ENCODE data around the gene MLX.

MLX gene, protein sequence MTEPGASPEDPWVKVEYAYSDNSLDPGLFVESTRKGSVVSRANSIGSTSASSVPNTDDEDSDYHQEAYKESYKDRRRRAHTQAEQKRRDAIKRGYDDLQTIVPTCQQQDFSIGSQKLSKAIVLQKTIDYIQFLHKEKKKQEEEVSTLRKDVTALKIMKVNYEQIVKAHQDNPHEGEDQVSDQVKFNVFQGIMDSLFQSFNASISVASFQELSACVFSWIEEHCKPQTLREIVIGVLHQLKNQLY

DNA sequence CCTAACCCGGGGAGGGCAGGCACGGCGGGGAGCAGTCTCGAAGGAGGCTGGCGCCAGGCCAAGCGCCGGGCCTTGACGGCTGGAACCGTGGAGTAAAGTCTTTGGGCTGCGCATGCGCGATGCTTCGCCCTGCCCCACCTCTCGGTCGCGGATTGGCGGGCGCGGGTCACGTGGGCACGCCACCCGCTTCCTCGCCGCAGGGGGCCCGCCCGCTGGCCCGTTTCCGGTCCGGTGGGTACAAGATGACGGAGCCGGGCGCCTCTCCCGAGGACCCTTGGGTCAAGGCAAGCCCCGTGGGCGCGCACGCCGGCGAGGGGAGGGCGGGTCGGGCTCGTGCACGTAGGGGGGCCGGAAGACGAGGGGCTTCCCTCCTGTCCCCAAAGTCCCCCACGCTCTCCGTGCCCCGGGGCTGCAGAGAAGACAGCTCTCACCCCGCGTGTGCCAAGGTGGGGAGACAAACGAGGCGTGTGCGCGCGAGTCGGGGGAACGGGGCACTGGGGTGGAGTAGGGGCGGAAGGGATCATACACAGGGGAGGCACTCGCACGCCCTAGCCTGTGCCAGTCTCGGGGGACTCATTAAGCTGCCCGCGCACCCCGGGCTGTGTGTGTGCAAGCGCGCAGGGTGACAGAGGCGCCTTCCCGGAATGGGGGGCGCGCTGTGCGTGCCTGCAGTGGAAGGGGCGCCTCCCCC is at the start of gene MLX:
Gene MLX, plus strand, starts transcription at position 218 of the 691 bp plus-strand sequence. Its CDS starts 25 bp downstream, at position 243.
- DNase-seq = peak; percentile 15

DNA sequence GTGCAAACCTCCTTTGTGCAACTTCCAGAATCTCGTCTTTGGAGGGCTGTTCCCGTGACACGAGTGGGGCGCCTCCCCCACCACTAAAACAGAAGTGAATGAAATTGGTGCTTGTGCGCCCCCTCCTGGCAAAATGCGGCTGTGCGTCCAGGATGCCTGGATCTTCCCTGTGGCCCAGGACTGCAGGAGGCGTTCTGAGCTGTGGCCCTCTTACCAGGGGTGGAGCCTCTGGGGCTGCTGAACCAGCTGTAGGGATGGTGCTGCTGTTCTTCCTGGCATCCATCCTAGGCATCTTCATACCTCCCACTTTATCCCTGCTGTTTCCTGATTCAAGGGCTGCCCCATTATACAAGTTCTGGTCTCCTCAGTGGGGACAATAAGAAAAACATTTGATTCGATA is 49.4 kb upstream of the MLX start:
- DNase-seq = peak; percentile 13

DNA sequence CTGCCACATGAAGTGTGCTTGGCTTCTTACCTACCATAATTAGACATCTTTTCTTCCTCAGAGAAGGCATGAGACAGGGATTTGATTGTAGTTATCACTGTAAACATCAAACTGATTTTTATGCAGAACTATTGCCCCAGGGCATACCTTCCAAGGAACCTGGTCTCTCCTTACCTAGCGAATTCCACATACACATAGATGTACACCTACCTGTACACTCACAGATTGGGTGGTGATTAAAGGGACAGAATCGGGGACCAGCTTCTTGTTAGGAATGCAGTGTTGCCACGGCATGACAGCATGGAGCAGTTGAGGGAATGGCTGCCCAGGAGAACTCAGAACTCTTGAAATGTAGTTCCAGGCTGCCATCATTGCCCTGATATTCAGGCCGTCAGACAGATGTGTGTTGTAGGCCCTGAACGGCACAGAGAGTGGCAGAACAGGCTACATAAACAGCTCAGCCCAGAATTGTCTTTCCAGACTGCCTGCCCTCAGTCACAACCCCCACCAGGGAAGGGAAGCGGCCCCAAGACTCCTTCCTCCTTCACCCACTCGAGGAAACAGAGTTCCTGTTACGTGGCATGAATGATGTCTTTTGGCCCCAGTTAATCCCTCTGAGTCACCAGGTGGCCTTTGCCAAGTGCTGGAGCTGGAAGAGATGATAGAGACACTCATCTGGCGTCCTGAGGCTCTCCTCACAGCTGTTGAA is 48.7 kb upstream of the MLX start:
- DNase-seq = peak; percentile 61

DNA sequence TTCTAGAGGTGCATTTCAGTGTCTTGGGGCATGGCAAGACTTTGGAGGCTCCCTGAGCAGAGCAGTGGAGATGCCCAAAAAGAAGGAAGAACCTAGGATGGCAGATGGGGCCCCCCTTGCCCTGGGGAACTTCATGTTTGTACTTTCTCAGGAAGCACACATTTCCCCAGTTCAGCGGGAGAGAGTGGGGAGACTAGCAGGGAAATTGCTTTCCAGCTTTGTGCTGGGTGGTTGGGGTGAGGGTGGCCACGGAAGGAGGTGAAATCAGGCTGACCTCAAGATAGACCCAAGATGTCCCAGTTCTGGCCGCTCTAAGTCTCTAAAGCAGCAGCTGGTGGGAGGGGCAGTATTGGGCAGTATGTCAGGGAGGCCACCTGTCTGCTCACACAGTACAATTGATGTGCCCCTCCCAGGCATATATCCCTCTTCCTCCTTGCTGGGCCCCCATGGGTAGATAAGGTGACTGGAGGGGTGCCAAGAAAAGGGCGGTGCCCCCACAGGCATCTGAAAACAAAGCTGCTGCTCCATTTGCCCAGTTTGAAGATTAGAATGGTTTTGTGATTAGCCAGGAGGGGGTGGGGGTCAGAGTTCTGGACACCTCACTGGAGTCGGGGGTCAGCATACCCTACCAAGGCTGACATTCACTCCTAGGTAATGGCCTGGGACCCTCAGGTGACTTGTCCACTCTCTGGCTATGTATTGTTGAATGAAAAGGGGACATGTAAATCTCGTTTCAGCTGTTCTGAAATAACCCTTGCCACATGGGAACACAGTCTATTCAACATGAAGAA is 48.0 kb upstream of the MLX start:
- peak; percentile 46 for DNase-seq

DNA sequence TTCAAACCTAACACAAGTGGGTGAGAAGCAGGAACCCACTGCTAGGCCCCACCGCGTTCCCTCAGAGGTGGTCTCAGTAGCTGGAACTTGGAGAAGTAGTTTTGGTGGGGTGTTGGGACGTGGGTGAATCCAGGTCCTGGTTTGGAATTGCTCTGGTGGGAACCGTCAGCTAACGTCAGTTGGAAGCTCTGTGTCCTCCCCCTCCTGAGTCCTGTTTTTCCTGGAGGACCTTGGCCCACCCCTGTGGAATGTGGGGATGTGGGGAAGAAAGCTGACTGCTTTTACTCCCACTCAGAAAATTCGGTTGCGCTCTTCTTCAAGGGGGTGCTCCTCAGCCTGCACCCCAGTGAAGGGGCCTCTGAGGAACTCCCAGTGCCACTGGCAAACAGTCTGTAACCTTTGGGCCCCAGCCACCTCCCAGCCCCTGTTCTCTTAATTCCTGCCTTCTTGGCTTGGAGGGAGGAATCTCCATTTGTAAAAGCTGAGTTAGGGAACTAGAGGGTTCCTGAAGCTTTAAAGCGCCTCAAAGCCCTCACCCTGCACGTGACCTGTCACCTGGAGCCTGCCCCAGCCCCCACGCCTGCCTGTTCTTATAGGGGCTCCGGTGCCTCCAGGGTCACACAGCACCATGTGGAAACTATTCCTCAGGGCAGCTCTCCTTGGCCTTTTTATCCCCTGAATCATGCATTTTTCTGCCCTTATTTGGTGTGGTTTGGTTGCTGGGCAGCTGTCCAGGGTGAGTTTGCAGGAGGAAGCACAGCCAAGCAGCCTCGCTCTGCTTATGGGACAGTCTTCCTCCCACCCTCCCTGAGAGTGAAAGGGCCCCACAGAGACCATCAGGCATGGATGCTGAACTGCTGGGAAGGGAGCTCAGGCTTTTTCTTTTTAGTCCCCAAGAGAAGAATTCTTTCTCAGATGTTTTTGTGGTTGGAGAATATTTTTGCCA is 47.1 kb upstream of the MLX start:
- DNase-seq = no peak

DNA sequence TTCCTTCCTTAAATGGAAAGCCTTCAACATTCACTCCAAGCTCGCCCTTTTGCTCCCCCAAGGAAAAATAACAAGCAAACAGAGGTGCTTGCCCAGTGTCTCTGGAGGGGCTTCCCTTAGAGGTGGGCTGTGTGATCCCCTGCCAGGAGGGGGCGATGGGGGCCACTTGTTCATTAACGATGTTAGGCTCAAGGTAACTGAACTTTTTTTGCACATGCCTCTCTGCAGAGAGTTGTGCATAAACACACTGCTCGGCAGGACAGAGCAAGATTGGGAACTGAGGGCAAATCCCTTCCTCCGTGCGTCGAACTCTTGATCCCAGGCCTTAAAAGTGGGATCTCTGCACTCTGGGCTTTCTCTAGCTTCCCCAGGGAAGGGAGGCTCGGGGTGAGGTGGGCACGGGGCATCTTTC is 46.4 kb upstream of the MLX start:
- no peak for DNase-seq

DNA sequence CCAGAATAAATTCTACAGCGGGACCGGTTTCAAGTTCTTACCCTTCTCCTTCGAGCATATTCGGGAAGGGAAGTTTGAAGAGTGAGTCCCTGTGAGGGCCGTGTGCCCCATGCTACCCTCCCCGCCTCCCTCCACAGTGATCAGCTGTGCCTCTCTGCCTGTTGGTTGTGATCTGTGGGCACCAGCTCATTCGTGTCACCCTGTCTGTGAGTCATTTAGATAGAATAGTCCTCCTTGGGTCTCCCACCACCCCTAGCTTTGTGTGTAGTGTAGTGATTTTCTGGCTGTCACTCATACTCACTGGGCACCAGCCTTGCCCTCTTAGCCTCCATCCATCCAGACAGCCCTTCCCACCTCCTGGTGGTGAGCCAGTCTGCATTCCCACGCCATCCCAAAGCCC is 45.9 kb upstream of the MLX start:
- DNase-seq = no peak

DNA sequence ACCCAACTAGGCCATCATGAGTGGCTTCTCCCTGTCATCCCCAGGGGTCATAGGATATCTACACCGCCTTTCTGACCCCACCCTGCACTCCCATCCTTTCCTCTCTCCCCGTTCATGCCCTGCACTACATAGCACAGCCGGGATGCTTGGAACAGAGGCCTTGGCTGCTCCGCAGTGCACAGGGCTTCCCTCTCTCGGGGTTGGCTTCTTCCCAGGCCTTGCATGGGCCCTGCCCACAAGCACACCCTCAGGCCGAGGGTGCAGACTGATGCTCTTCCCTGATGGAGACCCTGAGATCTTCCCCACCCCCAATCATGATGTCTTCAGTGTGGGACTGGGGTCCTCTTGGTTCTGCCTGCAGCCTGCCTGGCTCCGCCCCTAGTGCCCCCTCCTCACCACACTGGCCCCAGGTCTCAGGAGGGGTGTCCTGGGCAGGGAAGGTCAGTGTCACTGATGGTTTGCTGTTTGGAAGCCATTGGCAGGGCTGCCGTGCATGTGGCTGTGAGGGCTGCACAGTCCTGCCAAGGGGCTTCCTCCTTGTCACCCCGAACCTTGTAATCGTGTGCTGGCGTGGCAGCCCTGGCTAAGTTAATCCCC is 45.1 kb upstream of the MLX start:
- DNase-seq = no peak

DNA sequence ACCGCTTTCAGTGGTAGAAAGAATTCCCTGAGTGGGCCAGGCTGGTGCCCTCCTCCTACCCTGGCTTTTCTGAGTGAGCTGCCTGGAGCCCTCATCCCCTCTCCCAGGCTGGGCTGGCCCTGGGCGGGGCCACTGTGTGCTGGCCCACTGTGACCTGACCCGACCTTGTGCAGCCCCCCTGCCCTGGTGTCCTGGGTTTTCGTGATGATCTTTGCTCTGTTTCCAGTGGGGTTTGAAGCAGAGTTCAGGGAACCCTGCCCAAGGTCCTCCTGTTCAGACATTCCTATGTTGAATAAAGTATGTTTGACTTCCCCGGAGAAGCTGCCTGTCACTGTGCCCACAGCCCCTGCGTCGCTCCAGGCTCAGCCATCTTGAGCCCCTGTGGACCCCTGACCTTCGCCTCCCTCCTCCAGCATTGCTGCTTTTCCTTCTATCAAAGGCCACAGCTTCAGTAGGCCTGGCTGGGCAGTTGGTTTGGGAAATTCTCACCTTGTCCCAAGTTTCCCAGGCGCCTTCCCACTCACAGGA is 44.6 kb upstream of the MLX start:
- DNase-seq = no peak

DNA sequence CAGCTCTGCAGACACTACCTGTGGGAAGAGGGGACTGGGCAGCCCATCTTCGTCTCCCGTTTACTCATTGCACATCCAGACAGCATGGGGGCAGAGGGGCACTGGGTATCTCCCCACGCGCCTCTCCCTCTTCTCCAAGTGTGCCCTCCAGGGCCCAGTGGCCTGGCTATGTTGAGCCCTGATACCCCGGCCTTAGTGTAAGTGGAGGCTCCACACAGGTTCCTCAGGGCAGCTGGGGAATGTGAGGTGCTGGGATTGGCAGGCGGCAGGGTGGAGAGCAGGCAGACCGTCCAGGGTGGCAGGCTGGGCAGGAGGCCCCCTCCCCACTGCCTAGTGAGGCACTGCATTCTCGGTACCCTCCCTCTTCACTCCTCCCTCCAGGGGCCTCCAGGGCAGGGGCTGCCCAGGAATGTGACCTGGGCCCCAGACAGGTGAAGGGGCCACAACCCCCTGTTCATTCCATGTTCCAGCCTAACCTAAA is 44.1 kb upstream of the MLX start:
- no peak for DNase-seq

DNA sequence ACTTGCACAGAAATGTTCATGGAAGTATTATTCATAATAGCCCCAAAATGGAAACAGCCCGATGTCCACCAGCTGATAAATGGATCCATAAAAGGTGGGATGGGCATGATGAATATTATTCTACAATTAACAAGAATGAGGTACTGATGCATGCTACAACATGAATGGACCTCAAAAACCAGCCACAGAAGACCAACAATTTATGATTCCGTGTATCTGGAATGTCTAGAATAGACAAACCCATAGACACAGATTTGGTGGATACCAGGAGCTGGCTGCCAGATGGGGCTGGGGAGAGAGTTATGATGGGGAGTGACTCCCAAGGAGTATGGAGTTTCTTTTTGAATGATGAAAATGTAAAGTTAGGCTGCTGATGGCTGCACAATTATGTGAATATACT is 41.7 kb upstream of the MLX start:
- no peak for DNase-seq

DNA sequence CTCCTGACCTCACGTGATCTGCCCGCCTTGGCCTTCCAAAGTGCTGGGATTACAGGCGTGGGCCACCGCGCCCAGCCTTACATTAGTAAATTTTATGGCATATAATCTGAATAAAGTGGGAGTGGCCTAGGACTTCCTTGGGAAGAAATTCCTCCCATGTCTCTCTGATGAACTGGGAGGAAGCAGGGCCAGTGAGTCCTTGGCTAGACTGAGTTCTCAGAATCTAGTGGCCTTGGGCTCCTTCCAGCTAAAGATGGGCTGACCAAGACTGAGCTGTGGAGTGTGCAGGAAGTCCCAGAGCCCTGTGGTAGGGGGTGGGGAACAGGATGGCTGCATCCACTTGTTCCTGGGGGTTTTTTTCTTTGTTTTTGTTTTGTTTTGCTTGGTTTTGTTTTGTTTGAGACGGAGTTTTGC is 40.9 kb upstream of the MLX start:
- DNase-seq = no peak

DNA sequence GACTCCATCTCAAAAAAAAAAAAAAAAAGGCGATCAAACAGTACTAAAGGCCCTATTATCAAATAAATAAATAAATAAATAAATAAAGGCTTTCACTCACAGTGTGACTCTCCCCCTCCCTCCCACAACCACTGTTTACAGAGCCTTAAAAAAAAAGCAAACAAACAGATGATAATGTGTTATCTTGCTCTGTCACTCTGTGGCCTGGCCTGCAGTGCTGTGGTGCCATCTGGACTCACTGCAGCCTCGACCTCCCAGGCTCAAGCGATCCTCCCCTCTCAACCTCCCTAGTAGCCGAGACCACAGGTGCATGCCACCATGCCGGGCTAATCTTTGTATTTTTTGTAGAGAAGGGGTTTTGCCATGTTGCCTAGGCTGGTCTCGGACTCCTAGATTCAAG is 39.0 kb upstream of the MLX start:
- no peak for DNase-seq

DNA sequence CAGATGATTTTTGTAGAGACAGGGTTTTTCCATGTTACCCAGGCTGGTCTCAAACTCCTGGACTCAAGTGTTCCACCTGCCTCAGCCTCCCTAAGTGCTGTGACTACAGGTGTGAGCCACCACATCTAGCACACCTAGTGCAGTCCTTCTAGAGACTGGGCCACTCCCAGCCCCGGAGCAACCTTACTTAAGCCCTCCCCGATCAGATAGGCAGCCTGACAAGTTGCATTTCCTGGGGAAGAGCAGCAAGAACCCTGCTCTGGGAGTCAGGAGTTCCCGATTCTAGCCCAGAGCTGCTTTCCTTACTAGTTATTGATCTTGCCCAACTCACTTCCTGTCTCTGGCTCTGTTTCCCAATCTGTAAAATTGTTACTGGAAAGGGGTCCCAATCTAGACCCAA is 37.8 kb upstream of the MLX start:
- DNase-seq = no peak

DNA sequence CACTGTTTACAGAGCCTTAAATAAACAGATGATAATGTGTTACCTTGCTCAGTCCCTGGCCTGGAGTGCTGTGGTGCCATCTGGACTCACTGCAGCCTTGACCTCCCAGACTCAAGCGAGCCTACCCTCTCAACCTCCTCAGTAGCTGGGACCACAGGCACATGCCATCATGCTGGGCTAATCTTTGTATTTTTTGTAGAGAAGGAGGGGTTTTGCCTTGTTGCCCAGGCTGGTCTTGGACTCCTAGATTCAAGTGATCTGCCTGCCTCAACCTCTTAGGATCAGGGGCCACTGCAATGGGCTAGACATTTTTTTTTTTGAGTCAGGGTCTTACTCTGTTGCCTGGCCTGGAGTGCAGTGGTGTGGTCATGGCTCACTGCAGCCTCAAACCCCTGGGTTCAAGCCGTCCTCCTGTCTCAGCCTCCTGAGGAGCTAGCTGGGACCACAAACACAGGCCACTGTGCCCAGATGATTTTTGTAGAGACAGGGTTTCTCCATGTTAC is 35.9 kb upstream of the MLX start:
- no peak for DNase-seq

DNA sequence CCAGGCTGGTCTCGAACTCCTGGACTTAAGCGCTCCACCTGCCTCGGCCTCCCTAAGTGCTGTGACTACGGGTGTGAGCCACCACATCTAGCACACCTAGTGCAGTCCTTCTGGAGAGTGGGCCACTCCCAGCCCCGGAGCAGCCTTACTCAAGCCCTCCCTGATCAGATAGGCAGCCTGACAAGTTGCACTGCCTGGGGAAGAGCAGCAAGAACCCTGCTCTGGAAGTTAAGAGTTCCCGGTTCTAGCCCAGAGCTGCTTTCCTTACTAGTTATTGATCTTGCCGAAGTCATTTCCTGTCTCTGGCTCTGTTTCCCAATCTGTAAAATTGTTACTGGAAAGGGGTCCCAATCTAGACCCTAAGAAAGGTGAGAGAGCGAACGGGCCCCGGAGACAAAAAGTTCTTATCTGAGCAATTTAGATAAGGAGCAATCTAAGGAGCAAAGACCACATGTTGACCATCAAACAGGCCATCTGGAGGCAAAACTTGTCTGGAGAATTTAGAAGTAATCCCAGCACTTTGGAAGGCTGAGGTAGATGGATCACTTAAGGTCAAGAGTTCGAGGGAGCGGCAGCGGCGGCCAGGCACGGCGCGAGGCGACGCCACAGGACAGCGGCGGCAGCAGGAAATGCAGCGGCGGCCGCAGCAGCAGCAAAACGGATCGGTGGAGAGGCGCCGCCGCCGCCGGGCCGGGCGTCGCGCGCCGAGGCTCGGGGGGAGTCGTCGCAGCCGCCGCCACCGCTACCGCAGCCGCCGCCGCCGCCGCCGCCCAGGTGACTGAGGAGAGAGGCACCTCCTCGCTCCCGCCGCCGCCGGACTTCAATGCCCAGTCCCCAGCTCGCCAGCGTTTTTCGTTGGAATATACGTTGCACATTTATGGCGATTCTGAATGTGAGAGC is 35.2 kb upstream of the MLX start:
- no peak for DNase-seq

DNA sequence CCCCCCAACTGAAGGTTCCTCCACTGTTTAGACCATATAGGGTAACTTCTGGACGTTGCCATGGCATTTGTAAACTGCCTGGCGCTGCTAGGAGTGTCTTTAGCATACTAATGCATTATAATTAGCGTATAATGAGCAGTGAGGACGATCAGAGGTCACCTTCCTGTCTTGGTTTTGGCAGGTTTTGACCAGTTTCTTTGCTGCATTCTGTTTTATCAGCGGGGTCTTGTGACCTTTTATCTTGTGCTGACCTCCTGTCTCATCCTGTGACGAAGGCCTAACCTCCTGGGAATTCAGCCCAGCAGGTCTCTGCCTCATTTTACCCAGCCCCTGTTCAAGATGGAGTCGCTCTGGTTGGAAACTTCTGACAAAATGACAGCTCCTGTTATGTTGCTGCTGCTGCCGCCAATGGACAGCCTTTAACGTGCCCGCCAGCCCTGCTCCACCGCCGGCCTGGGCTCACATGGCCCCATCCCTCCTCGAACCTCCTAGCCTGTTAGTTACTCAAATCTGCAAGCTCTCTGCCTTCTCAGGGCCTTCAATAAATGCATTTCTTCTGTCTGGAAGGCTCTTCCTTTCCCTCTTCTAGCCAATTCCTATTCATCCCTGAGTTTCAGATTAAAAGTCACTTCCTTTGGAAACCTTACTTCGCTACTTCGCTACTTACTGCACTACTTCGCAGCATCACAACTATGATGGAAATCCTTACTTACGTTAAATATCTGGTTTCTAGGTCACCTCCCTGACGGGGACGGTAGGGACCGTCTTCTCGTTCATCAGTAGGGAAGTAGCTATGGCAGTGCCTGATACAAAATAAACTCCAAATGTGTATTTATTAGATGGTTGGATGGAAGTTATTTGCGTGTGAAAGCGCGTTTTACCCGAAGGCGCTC is 31.5 kb upstream of the MLX start:
- no peak for DNase-seq

DNA sequence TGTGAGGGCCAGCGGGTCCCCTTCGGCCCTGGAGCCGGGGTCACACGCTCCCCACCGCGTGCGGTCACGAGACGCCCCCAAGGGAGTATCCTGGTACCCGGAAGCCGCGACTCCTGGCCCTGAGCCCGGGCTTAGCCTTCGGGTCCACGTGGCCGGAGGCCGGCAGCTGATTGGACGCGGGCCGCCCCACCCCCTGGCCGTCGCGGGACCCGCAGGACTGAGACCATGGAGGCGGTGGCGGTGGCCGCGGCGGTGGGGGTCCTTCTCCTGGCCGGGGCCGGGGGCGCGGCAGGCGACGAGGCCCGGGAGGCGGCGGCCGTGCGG is 30.9 kb upstream of the MLX start, which contains the start of gene NAGLU:
Gene NAGLU, plus strand, starts transcription at position 194 of the 324 bp plus-strand sequence. Its CDS starts 32 bp downstream, at position 226.
- peak; percentile 51 for DNase-seq

Data from NCI-H524 treated with DMSO at 0.1 percent for 48 hours (cell line).